ENCODE data around the gene CD6. TPM values are rescaled to one million over a fixed set of nuclear protein-coding genes. Genes with fewer than 3 reads are reported as not detected.

CD6 gene
- total and polyA plus RNA-seq, 11 donors = 0.08 to 6.1 (median 0.34) TPM; not detected in 1

- H3K27ac ChIP-seq = no peak overlapping the region
- DNase-seq (no peak), ATAC-seq (no peak)
- peaks cover 0 to 5% (median 0%) of the 10 kb centered on the region in 9 donors for H3K27me3 ChIP-seq
- intact Hi-C loops (cut with DNase I) = no loop called here
- H3K4me3 ChIP-seq = no peak overlapping the region
- H3K4me1 ChIP-seq = peaks cover 0 to 62% (median 17%) of the 10 kb centered on the region in 12 donors
- peaks cover 0 to 41% (median 5%) of the 10 kb centered on the region in 9 donors for H3K36me3 ChIP-seq
- H3K9me3 ChIP-seq = no peaks in the 10 kb centered on the region
- WGBS, 4 donors = 84 to 93% (median 89%) methylated on average over 5 of the region's 5 CpGs
- no peak for TF ChIP-seq CTCF (IDR thresholded peaks at IDR 0.05)
- no peak for TF ChIP-seq POLR2A (IDR thresholded peaks at IDR 0.05)
Measured at GRCh38 chr11:60948250-60948649, 23.2 kb upstream of the CD6 start.

- ATAC-seq (peak in 1 of 4 donors; percentile 9), DNase-seq (no peak)
- Histone ChIP-seq H3K9me3 (no peaks in the 10 kb centered on the region), H3K4me1 (peaks cover 0 to 79% (median 15%) of the 10 kb centered on the region in 12 donors), H3K27ac (peak overlapping the region in 5 of 12 donors; percentile 78 to 88 (median 85)), H3K27me3 (peaks cover 0 to 5% (median 0%) of the 10 kb centered on the region in 9 donors), H3K36me3 (peaks cover 0 to 23% (median 5%) of the 10 kb centered on the region in 9 donors), H3K4me3 (peak overlapping the region in 11 of 12 donors; percentile 45 to 77 (median 58))
- no peak for TF ChIP-seq POLR2A (IDR thresholded peaks at IDR 0.05)
- TF ChIP-seq CTCF (IDR thresholded peaks at IDR 0.05) = no peak
- WGBS, 4 donors = 59 to 73% (median 66%) methylated on average over 6 of the region's 6 CpGs
- intact Hi-C loops (cut with DNase I) = loop anchor here in 3 of 10 donors (2.0 to 5.0 kb wide), 4 partner anchors 33 to 118 kb away; partner anchors contain the start of gene TMEM109 (in 2 of the 3)
Measured at GRCh38 chr11:60950024-60950423, 21.5 kb upstream of the CD6 start.

GRCh38 chr11:60950933-60951605, 20.4 kb upstream of the CD6 start:
- Histone ChIP-seq H3K9me3 (no peaks in the 10 kb centered on the region), H3K27ac (peak overlapping the region; percentile 67 to 96 (median 87)), H3K36me3 (peaks cover 0 to 13% (median 0%) of the 10 kb centered on the region in 9 donors), H3K4me3 (peak overlapping the region; percentile 45 to 77 (median 58)), H3K4me1 (peaks cover 0 to 73% (median 15%) of the 10 kb centered on the region in 12 donors), H3K27me3 (peaks cover 0 to 5% (median 0%) of the 10 kb centered on the region in 9 donors)
- ATAC-seq (peak in 1 of 4 donors; percentile 12), DNase-seq (peak in 1 of 5 donors; percentile 51)
- no peak for TF ChIP-seq CTCF (IDR thresholded peaks at IDR 0.05)
- no peak for TF ChIP-seq POLR2A (IDR thresholded peaks at IDR 0.05)
- intact Hi-C loops (cut with DNase I) = loop anchor here in 3 of 10 donors (2.0 to 5.0 kb wide), 4 partner anchors 34 to 119 kb away; partner anchors contain the start of gene TMEM109 (in 2 of the 3)
- 7 to 18% (median 11%) methylated on average over 32 to 86 of the region's 86 CpGs for WGBS, 4 donors

- 5 to 7% (median 5%) methylated on average over 8 of the region's 8 CpGs for WGBS, 4 donors
- ATAC-seq (peak; percentile 11 to 51 (median 41)), DNase-seq (no peak)
- intact Hi-C loops (cut with DNase I) = loop anchor here in 3 of 10 donors (2.0 to 5.0 kb wide), 4 partner anchors 34 to 119 kb away; partner anchors contain the start of gene TMEM109 (in 2 of the 3)
- Histone ChIP-seq H3K27ac (peak overlapping the region; percentile 67 to 96 (median 87)), H3K36me3 (peaks cover 0 to 8% (median 0%) of the 10 kb centered on the region in 9 donors), H3K9me3 (no peaks in the 10 kb centered on the region), H3K4me3 (peak overlapping the region; percentile 45 to 77 (median 58)), H3K4me1 (peaks cover 0 to 70% (median 15%) of the 10 kb centered on the region in 12 donors), H3K27me3 (peaks cover 0 to 5% (median 0%) of the 10 kb centered on the region in 9 donors)
- no peak for TF ChIP-seq CTCF (IDR thresholded peaks at IDR 0.05)
- no peak for TF ChIP-seq POLR2A (IDR thresholded peaks at IDR 0.05)
Measured at GRCh38 chr11:60951606-60951903, 19.9 kb upstream of the CD6 start.

Measured in heart left ventricle (tissue), 16 donors.